GM18519 (cell line): ENCODE results near the gene PEX14.

Experiments used
- ATAC-seq: cut with Tn5 transposase; IDR thresholded peaks from one replicate; pipeline ENCODE4 v1.9.1; 2021; ENCODE audit warnings: mild to moderate bottlenecking, moderate library complexity; ENCODE audit not compliant: unreplicated experiment, low FRiP score

The PEX14 gene

GRCh38 chr1:10515976-10516750, 41.4 kb downstream of the PEX14 start:
- ATAC-seq: no peak

GRCh38 chr1:10516925-10517676, 42.4 kb downstream of the PEX14 start:
- no peak for ATAC-seq

GRCh38 chr1:10517677-10517982, 42.9 kb downstream of the PEX14 start:
- no peak for ATAC-seq

GRCh38 chr1:10519016-10519417, 44.3 kb downstream of the PEX14 start:
- no peak for ATAC-seq

- no peak for ATAC-seq
Measured at GRCh38 chr1:10520497-10520896, 45.7 kb downstream of the PEX14 start.

DNA sequence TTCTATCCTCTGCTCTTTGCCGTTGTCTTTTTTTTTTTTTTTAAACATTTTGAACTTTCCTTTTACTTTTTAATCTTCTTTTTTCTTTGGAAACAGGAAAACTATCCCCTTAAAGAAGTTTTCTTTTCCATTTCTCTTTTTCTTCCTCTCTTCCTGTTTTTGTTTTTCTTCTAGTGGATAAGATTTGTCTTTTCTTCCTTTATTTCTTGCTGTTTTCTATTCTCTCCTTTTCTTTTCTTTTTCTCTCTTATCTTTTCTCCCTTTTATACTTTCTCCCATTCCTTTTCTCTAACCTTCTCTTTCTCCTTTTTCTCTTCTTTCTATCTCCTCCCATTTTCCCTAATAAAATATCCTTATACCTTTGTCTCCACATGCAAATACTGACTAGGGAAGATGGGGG, 46.2 kb downstream of the PEX14 start:
- no peak for ATAC-seq

GRCh38 chr1:10521537-10522157, 46.9 kb downstream of the PEX14 start:
- ATAC-seq: no peak

GRCh38 chr1:10522322-10522860, 47.6 kb downstream of the PEX14 start:
- no peak for ATAC-seq

DNA sequence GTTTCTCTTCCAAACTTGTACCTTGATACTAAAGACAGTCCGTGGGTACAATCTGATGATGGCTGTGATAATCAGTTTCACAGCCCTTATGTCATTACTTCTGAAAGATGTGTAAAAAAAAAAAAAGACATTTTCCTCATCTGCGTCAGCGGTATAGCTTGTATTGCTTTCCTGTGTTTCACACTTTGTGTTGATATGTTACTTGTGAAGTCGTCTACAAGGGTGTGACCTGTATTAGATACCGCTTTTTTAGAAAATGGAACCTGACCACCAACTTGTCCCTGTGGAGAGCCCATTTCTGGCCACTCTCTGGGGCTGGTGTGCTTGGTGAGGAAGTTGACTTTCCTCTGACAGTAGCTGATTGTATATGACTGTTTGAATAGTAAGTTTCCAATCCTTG, 50.5 kb downstream of the PEX14 start:
- ATAC-seq: no peak

GRCh38 chr1:10528066-10529014, 53.6 kb downstream of the PEX14 start:
- no peak for ATAC-seq

DNA sequence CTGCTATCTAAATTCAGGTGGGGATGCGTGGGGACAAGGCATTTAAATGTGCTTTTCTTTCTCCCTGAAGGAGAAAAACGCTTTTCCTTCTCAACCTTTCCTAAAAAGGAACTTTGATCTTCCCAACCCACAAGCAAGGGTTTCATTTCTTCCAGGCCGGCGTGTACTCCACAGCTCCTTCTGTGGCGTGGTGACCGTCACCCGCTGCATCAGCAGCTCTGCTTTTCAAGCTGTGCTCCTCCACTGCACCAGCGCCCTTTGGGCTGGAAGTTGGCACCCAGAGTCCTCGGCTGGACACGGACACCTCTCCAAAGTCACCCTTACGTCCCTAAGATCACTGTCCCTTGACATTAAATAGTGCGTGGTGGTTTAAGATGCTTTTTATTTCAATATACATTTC, 54.3 kb downstream of the PEX14 start:
- ATAC-seq: no peak

- no peak for ATAC-seq
Measured at GRCh38 chr1:10529765-10530164, 55.0 kb downstream of the PEX14 start.

GRCh38 chr1:10530281-10530740, 55.6 kb downstream of the PEX14 start:
- no peak for ATAC-seq

DNA sequence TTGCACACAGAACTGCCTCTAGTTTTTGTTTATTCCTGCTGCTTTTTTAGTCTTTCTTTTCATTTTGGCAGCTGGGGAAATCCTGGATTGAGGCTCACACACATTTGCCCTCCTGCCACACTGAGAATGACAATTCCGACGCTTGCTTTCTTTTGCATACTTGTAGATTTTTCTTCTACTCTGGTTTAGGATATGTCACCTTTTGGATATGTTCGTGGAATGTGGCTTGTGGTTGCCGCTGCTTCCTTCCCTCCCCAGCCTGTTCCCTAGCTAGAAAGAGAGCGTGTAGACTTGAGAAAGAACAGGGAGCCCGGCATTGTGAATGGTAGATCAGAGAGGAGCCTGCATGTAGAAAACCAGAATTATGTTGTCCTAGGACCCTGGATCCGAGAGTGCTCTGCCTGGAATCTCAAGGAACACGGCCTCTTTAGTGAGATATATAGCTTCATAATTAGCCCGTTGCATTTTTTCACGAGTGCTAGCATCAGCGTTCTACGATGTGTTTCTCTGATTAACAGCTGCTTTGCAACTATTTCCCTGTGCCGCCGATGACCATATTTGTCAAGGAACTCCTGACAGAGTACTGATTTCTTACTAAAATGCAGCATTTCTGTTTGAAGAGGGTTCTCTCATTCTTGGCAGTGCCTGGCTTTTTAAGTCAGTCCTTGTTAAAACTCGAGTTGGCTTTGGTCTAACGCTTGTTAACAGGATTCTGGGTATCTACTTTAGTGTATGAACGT, 56.2 kb downstream of the PEX14 start:
- ATAC-seq: no peak

DNA sequence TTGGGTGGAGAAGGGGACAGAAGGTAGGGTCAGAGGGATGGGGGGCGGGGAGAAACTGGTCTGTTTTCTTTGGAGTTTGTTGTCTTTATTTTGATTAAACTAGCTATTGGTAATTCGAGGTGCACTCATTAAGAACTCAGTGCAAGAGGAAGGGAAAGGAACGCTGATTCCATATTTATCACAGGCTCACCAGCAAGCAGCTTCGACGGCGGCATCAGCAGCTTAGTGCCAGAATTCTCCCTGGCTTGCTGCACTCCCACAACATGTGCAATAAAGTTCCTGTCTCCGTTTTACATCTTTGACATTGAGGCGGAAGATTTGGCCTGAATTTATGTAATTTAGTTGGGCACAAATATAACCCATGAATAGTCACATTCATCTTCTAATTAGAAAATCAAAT, 57.6 kb downstream of the PEX14 start:
- no peak for ATAC-seq

DNA sequence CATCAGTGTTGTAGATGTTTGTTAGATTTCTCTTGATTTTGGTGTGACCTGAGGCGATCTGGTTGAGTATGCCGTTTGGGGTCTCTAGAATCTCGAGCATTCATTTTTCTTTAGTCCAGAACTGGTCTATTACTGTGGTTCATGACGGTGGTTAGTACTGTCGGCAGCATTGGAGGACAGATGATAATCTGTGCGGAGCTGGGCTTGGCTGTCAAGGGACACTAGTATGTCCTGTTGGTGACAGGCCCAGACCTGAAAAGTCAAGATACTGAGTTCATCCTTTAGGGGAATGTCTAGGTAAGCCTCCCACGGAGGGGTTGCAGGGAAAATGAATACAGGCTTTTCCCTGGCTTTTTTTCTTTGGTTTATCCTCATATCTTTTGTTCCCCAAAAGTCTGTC, 59.8 kb downstream of the PEX14 start:
- no peak for ATAC-seq

- ATAC-seq: no peak
Measured at GRCh38 chr1:10536133-10536770, 61.5 kb downstream of the PEX14 start.

DNA sequence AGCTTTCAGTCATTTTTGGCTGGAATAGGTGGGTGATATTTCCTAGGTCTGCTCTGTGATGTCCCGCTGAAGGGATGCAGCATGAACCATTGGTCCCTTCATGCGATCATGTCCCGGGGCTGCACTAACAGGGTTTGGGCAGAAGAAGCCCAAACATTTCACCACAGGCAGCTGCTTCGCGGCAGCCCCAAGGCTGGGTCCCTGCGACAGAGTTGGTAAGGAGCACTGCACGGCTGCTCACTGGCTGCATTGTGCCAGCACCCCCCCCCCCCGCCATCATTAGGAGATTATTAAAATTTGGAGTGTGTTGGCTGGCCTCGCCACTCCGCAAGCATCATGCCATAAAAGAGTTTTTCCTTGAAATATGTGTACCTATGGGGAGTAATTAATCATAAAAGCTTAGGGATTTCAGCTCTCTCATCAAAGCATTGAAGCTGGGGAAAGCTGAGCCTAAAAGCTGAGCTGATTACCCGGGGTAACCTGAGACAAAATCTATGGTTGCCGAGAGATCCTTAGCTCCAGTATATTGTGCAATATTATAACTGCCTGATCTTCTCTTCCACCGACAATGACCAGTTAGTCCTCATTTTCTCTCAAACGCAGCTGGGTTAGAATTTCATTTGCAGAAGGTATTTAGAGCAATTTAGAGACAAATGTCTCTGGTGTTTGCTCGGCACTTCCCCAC, 62.5 kb downstream of the PEX14 start:
- ATAC-seq: no peak
